Activated CD8-positive, alpha-beta memory T cell treated with anti-CD3 and anti-CD28 coated beads, Interleukin-2, amount 50 U/mL, for 48 hours (primary cell): ENCODE results near the gene TMEM72.

Experiments
- DNase-seq: peaks from one replicate; pipeline ENCODE4 v3.0.0-alpha.2; 2020

Gene TMEM72

GRCh38 chr10:44969854-44970253 is 58.7 kb downstream of the TMEM72 start:
- DNase-seq: no peak

- DNase-seq: no peak
Measured at GRCh38 chr10:44970812-44971395, 59.8 kb downstream of the TMEM72 start.

GRCh38 chr10:44971434-44971833 is 60.3 kb downstream of the TMEM72 start:
- DNase-seq: no peak

- DNase-seq: no peak
Measured at GRCh38 chr10:44971935-44972757, 61.0 kb downstream of the TMEM72 start.

GRCh38 chr10:44972874-44973306 is 61.8 kb downstream of the TMEM72 start:
- DNase-seq: no peak

- no peak for DNase-seq
Measured at GRCh38 chr10:44973323-44974081, 62.4 kb downstream of the TMEM72 start.

- no peak for DNase-seq
Measured at GRCh38 chr10:44974082-44974627, 63.0 kb downstream of the TMEM72 start.

GRCh38 chr10:44974628-44975430 is 63.7 kb downstream of the TMEM72 start:
- peak; percentile 91 for DNase-seq

- DNase-seq: no peak
Measured at GRCh38 chr10:44975431-44976331, 64.5 kb downstream of the TMEM72 start.

GRCh38 chr10:44976352-44977198 is 65.4 kb downstream of the TMEM72 start:
- DNase-seq: no peak

GRCh38 chr10:44977287-44978212 is 66.4 kb downstream of the TMEM72 start:
- DNase-seq: no peak

GRCh38 chr10:44978213-44978569 is 67.1 kb downstream of the TMEM72 start:
- DNase-seq: no peak

- DNase-seq: no peak
Measured at GRCh38 chr10:44978570-44979280, 67.6 kb downstream of the TMEM72 start, which contains the start of gene DEPP1. Gene DEPP1 (minus strand): TSS chr10:44978809. CDS start chr10:44978030, 779 bp downstream.

- DNase-seq: no peak
Measured at GRCh38 chr10:44979281-44980191, 68.4 kb downstream of the TMEM72 start.

- DNase-seq: no peak
Measured at GRCh38 chr10:44980309-44981171, 69.4 kb downstream of the TMEM72 start.
